ENCODE data around the gene TP53.

DNA sequence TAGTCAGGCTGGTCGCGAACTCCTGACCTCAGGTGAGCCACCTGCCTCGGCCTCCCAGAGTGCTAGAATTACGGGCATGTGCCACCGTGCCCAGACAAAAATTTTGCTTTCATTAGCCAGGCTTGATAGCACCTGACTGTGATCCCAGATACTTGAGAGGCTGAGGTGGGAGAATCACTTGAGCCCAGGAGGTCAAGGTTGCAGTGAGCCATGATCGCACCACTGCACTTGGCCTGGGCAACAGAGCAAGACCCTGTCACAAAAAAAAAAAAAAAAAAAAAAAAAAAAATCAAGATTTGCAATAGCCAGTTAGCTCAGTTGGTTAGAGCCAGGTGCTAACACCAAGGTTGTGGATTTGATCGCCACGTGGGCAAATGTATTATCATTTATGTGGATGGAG, 66.5 kb downstream of the TP53 start:
- TF ChIP-seq POLR2A (IDR thresholded peaks at IDR 0.05) = no peak
- TF ChIP-seq, protein P1, sequence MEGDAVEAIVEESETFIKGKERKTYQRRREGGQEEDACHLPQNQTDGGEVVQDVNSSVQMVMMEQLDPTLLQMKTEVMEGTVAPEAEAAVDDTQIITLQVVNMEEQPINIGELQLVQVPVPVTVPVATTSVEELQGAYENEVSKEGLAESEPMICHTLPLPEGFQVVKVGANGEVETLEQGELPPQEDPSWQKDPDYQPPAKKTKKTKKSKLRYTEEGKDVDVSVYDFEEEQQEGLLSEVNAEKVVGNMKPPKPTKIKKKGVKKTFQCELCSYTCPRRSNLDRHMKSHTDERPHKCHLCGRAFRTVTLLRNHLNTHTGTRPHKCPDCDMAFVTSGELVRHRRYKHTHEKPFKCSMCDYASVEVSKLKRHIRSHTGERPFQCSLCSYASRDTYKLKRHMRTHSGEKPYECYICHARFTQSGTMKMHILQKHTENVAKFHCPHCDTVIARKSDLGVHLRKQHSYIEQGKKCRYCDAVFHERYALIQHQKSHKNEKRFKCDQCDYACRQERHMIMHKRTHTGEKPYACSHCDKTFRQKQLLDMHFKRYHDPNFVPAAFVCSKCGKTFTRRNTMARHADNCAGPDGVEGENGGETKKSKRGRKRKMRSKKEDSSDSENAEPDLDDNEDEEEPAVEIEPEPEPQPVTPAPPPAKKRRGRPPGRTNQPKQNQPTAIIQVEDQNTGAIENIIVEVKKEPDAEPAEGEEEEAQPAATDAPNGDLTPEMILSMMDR (IDR thresholded peaks at IDR 0.05) = no peak
- no peak for TF ChIP-seq POLR2AphosphoS5 (IDR thresholded peaks at IDR 0.05)
- TF ChIP-seq EP300 (IDR thresholded peaks at IDR 0.05) = no peak

Measured in upper lobe of left lung (tissue), 4 donors.